Neural cell (in vitro differentiated cells): Measurements from ENCODE around the gene CCDC149. TPM values are rescaled to one million over a fixed set of nuclear protein-coding genes. Genes with fewer than 3 reads are reported as not detected.
A peak's percentile ranks its signal among the peaks of the same experiment; 100 is the strongest.

Experiments
- H2AFZ ChIP-seq: fragments of 200-600, 300-800 bp; sonication (generic), shearing (Covaris generic); 2 replicates; pipeline ENCODE4 v1.6.0; 2014; ENCODE audit warnings: low read depth, mild to moderate bottlenecking, antibody characterized with exemption, low read length, moderate library complexity
- H3F3A ChIP-seq: fragments of 200-600 bp; shearing (Covaris generic); 2 replicates; pipeline ENCODE4 v1.6.1; 2016; ENCODE audit warnings: mild to moderate bottlenecking, moderate library complexity, mixed read lengths, antibody characterized with exemption, low read length; ENCODE audit not compliant: insufficient read depth, poor library complexity, severe bottlenecking
- H3K27ac ChIP-seq: fragments of 200-600, 300-800 bp; sonication (generic), shearing (Covaris generic); 2 replicates; pipeline ENCODE4 v1.5.1; 2014; ENCODE audit warnings: mild to moderate bottlenecking, low read length, moderate library complexity
- H3K27me3 ChIP-seq: fragments of 300-800, 200-600 bp; sonication (generic), shearing (Covaris generic); 2 replicates; pipeline ENCODE4 v1.6.0; 2014; ENCODE audit warnings: mild to moderate bottlenecking, low read depth, low read length, moderate library complexity; ENCODE audit not compliant: insufficient read depth
- H3K36me3 ChIP-seq: fragments of 300-800, 200-600 bp; sonication (generic), shearing (Covaris generic); 2 replicates; pipeline ENCODE4 v1.5.1; 2014; ENCODE audit warnings: mild to moderate bottlenecking, antibody characterized with exemption, low read length, moderate library complexity; ENCODE audit not compliant: insufficient read depth
- H3K4me2 ChIP-seq: fragments of 300-800, 200-600 bp; sonication (generic), shearing (Covaris generic); 2 replicates; pipeline ENCODE4 v1.6.0; 2014; ENCODE audit warnings: mild to moderate bottlenecking, low read length
- H3K4me3 ChIP-seq: fragments of 300-800, 200-600 bp; sonication (generic), shearing (Covaris generic); 2 replicates; pipeline ENCODE4 v1.5.1; 2014; ENCODE audit warnings: mild to moderate bottlenecking, low read length, moderate library complexity
- H3K79me2 ChIP-seq: fragments of 200-600 bp; shearing (Covaris generic); replicated peaks from 2 replicates; pipeline ENCODE4 v1.6.0; 2014; ENCODE audit warnings: mild to moderate bottlenecking, low read length, moderate library complexity; ENCODE audit not compliant: insufficient read depth
- H3K9ac ChIP-seq: fragments of 300-800, 200-600 bp; sonication (generic), shearing (Covaris generic); 2 replicates; pipeline ENCODE4 v1.6.1; 2016; ENCODE audit warnings: mild to moderate bottlenecking, low read length, mixed read lengths
- H3K9me2 ChIP-seq: fragments of 200-600 bp; shearing (Covaris generic); 2 replicates; pipeline ENCODE4 v1.6.1; 2016; ENCODE audit warnings: mild to moderate bottlenecking, low read length, mixed read lengths; ENCODE audit not compliant: insufficient read depth
- H3K9me3 ChIP-seq: fragments of 200-600, 300-800 bp; sonication (generic), shearing (Covaris generic); 2 replicates; pipeline ENCODE4 v1.6.1; 2016; ENCODE audit warnings: mild to moderate bottlenecking, mixed run types, low read length, moderate library complexity, mixed read lengths
- H4K20me1 ChIP-seq: fragments of 200-600 bp; shearing (Covaris generic); 2 replicates; pipeline ENCODE4 v1.6.1; 2016; ENCODE audit warnings: mild to moderate bottlenecking, mixed run types; ENCODE audit not compliant: insufficient read depth
- EP300 ChIP-seq: fragments of 450-650 bp; conservative IDR thresholded peaks from 2 replicates; pipeline ENCODE4 v1.6.1; 2014; ENCODE audit warnings: antibody characterized with exemption, mild to moderate bottlenecking, moderate library complexity; ENCODE audit not compliant: poor library complexity, severe bottlenecking
- EZH2 ChIP-seq: fragments of 200-600, 300-800 bp; shearing (Covaris generic), sonication (generic); IDR thresholded peaks from 2 replicates; pipeline ENCODE4 v1.6.1; 2014; ENCODE audit warnings: antibody characterized with exemption, low read length, borderline replicate concordance, mild to moderate bottlenecking; ENCODE audit not compliant: insufficient read depth, poor library complexity, severe bottlenecking
- MXI1 ChIP-seq: fragments of 450-650 bp; conservative IDR thresholded peaks from 2 replicates; pipeline ENCODE4 v1.6.1; 2014; ENCODE audit warnings: antibody characterized with exemption, mild to moderate bottlenecking; ENCODE audit not compliant: poor library complexity, severe bottlenecking
- POLR2AphosphoS5 ChIP-seq: IDR thresholded peaks from 2 replicates; pipeline ENCODE4 v1.6.1; 2012
- RAD21 ChIP-seq: fragments of 450-650 bp; conservative IDR thresholded peaks from 2 replicates; pipeline ENCODE4 v1.6.1; 2014; ENCODE audit warnings: antibody characterized with exemption, mild to moderate bottlenecking, moderate library complexity
- SMC3 ChIP-seq: fragments of 450-650 bp; conservative IDR thresholded peaks from 2 replicates; pipeline ENCODE4 v1.6.1; 2014; ENCODE audit warnings: antibody characterized with exemption, mild to moderate bottlenecking, moderate library complexity; ENCODE audit not compliant: poor library complexity
- TAF1 ChIP-seq: IDR thresholded peaks from 2 replicates; pipeline ENCODE4 v1.6.1; 2012; ENCODE audit warnings: low read depth
- polyA plus RNA-seq: library from polyadenylated mRNA; depleted of rRNA; stranded (reverse); fragments of >200 nt; gene quantifications from 2 replicates; pipeline ENCODE4 v1.2.3, GENCODE V29; 2014
- TF ChIP-seq, protein P1 (sequence below): IDR thresholded peaks from 2 replicates; pipeline ENCODE4 v1.6.1; 2012; ENCODE audit warnings: borderline replicate concordance
- TF ChIP-seq, protein P2 (sequence below): fragments of 450-650 bp; IDR thresholded peaks from 2 replicates; pipeline ENCODE4 v1.5.1; 2014; ENCODE audit warnings: antibody characterized with exemption, mild to moderate bottlenecking, moderate library complexity; ENCODE audit not compliant: poor library complexity, severe bottlenecking

The CCDC149 gene
- polyA plus RNA-seq, 1 donor from 2014 or later = 6.6 TPM

DNA sequence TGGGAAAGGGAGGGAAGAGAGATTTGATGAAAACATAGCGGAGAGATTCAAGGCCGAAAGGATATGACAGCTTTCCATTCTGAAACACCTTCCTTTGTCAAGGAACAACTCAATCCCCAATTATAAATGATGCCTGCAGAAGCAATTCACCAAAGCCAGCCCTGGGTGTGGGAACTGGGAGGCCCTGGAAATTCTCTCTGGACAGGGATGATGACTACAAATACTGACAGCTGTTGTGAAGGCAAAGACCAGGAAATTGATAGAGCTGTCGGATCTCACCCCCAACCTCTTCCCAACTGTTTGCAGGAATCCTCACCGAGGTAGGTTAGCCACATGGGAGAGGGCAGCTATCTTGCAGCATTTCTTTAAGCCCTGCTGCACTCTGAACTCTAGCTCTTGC, 54.3 kb downstream of the CCDC149 start:
- Histone ChIP-seq H3K9ac (no peak overlapping the region), H3K9me3 (no peaks in the 10 kb centered on the region), H3K36me3 (no peaks in the 10 kb centered on the region), H3K4me3 (peak overlapping the region; percentile 28), H3K27ac (peak overlapping the region; percentile 47), H4K20me1 (no peaks in the 10 kb centered on the region), H3F3A (no peaks in the 10 kb centered on the region), H3K79me2 (no peaks in the 10 kb centered on the region), H3K9me2 (no peaks in the 10 kb centered on the region), H3K4me2 (no peak overlapping the region), H2AFZ (no peak overlapping the region), H3K27me3 (no peaks in the 10 kb centered on the region)
- TF ChIP-seq, protein P1, sequence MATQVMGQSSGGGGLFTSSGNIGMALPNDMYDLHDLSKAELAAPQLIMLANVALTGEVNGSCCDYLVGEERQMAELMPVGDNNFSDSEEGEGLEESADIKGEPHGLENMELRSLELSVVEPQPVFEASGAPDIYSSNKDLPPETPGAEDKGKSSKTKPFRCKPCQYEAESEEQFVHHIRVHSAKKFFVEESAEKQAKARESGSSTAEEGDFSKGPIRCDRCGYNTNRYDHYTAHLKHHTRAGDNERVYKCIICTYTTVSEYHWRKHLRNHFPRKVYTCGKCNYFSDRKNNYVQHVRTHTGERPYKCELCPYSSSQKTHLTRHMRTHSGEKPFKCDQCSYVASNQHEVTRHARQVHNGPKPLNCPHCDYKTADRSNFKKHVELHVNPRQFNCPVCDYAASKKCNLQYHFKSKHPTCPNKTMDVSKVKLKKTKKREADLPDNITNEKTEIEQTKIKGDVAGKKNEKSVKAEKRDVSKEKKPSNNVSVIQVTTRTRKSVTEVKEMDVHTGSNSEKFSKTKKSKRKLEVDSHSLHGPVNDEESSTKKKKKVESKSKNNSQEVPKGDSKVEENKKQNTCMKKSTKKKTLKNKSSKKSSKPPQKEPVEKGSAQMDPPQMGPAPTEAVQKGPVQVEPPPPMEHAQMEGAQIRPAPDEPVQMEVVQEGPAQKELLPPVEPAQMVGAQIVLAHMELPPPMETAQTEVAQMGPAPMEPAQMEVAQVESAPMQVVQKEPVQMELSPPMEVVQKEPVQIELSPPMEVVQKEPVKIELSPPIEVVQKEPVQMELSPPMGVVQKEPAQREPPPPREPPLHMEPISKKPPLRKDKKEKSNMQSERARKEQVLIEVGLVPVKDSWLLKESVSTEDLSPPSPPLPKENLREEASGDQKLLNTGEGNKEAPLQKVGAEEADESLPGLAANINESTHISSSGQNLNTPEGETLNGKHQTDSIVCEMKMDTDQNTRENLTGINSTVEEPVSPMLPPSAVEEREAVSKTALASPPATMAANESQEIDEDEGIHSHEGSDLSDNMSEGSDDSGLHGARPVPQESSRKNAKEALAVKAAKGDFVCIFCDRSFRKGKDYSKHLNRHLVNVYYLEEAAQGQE = peak; percentile 8
- TF ChIP-seq EZH2 = no peak

GRCh38 chr4:24858026-24858425, 54.8 kb downstream of the CCDC149 start:
- Histone ChIP-seq H3K9me3 (no peaks in the 10 kb centered on the region), H3K9ac (no peak overlapping the region), H3K36me3 (no peaks in the 10 kb centered on the region), H3F3A (no peaks in the 10 kb centered on the region), H3K27ac (peak overlapping the region; percentile 47), H3K4me2 (no peak overlapping the region), H2AFZ (no peak overlapping the region), H3K9me2 (no peaks in the 10 kb centered on the region), H4K20me1 (no peaks in the 10 kb centered on the region), H3K79me2 (no peaks in the 10 kb centered on the region), H3K27me3 (no peaks in the 10 kb centered on the region), H3K4me3 (peak overlapping the region; percentile 28)
- TF ChIP-seq, protein P2, sequence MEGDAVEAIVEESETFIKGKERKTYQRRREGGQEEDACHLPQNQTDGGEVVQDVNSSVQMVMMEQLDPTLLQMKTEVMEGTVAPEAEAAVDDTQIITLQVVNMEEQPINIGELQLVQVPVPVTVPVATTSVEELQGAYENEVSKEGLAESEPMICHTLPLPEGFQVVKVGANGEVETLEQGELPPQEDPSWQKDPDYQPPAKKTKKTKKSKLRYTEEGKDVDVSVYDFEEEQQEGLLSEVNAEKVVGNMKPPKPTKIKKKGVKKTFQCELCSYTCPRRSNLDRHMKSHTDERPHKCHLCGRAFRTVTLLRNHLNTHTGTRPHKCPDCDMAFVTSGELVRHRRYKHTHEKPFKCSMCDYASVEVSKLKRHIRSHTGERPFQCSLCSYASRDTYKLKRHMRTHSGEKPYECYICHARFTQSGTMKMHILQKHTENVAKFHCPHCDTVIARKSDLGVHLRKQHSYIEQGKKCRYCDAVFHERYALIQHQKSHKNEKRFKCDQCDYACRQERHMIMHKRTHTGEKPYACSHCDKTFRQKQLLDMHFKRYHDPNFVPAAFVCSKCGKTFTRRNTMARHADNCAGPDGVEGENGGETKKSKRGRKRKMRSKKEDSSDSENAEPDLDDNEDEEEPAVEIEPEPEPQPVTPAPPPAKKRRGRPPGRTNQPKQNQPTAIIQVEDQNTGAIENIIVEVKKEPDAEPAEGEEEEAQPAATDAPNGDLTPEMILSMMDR = no peak
- TF ChIP-seq POLR2AphosphoS5 = no peak
- TF ChIP-seq, protein P1 = no peak
- TF ChIP-seq RAD21 = no peak
- no peak for TF ChIP-seq SMC3
- no peak for TF ChIP-seq EZH2
- no peak for TF ChIP-seq EP300
- TF ChIP-seq MXI1 = no peak
- no peak for TF ChIP-seq TAF1
